HL-60 (cell line): ENCODE measurements around the gene CATSPERE.
A peak's percentile ranks its signal among the peaks of the same experiment; 100 is the strongest.

Experiments
- POLR2AphosphoS5 ChIP-seq: IDR thresholded peaks from 2 replicates; pipeline ENCODE4 v1.6.1; 2012; ENCODE audit warnings: low read depth
- SPI1 ChIP-seq: IDR thresholded peaks from 2 replicates; pipeline ENCODE4 v1.6.1; 2012; ENCODE audit warnings: low read depth, mild to moderate bottlenecking, borderline replicate concordance
- TF ChIP-seq, protein P1 (sequence below): IDR thresholded peaks from one replicate; pipeline ENCODE4 v1.5.1; 2011; ENCODE audit warnings: low read length, control low read depth, inconsistent platforms; ENCODE audit not compliant: insufficient read depth
- TF ChIP-seq, protein P2 (sequence below): IDR thresholded peaks from 2 replicates; pipeline ENCODE4 v1.6.1; 2012; ENCODE audit warnings: low read depth; ENCODE audit not compliant: insufficient replicate concordance

DNA sequence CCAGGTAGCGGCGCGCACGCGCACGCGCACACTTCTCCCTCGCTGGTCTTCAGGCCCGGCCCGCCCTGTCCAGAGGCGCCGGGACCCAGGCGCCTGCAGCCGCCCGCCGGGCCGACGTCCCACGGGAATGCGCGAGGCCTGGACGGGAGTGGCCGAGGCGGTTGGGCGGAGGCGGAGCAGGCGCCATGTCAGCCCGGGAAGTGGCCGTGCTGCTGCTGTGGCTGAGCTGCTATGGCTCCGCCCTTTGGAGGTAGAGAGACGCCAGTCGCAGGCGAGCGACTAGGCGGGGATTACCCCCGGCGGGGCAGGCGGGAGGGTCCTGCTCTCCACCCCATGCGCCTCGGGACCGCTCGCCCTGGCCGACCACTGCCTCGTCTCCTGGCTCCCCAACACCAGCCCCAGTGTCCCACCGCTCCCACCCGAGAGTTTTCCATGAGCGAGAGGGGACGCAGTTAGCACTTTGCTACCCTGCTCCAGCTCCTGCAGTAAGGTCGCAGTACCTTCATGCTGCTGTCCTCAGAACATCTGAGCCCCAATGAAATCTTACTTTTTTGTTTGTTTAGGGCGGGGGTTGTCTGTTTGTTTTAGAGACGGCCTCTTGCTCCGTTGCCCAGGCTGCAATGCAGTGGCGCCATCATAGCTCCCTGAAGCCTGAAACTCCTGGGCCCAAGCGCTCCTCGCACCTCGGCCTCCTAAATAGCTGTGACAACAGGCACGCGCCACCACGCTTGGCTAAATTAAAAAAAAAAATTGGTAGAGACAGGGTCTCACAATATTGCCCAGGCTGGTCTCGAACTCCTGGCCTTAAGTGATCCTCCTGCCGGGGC is at the start of gene CATSPERE:
- TF ChIP-seq, protein P1, sequence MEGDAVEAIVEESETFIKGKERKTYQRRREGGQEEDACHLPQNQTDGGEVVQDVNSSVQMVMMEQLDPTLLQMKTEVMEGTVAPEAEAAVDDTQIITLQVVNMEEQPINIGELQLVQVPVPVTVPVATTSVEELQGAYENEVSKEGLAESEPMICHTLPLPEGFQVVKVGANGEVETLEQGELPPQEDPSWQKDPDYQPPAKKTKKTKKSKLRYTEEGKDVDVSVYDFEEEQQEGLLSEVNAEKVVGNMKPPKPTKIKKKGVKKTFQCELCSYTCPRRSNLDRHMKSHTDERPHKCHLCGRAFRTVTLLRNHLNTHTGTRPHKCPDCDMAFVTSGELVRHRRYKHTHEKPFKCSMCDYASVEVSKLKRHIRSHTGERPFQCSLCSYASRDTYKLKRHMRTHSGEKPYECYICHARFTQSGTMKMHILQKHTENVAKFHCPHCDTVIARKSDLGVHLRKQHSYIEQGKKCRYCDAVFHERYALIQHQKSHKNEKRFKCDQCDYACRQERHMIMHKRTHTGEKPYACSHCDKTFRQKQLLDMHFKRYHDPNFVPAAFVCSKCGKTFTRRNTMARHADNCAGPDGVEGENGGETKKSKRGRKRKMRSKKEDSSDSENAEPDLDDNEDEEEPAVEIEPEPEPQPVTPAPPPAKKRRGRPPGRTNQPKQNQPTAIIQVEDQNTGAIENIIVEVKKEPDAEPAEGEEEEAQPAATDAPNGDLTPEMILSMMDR = no peak
- TF ChIP-seq POLR2AphosphoS5 (peak; percentile 93), SPI1 (no peak; the same call in 1 of the 2 replicates)
- TF ChIP-seq, protein P2, sequence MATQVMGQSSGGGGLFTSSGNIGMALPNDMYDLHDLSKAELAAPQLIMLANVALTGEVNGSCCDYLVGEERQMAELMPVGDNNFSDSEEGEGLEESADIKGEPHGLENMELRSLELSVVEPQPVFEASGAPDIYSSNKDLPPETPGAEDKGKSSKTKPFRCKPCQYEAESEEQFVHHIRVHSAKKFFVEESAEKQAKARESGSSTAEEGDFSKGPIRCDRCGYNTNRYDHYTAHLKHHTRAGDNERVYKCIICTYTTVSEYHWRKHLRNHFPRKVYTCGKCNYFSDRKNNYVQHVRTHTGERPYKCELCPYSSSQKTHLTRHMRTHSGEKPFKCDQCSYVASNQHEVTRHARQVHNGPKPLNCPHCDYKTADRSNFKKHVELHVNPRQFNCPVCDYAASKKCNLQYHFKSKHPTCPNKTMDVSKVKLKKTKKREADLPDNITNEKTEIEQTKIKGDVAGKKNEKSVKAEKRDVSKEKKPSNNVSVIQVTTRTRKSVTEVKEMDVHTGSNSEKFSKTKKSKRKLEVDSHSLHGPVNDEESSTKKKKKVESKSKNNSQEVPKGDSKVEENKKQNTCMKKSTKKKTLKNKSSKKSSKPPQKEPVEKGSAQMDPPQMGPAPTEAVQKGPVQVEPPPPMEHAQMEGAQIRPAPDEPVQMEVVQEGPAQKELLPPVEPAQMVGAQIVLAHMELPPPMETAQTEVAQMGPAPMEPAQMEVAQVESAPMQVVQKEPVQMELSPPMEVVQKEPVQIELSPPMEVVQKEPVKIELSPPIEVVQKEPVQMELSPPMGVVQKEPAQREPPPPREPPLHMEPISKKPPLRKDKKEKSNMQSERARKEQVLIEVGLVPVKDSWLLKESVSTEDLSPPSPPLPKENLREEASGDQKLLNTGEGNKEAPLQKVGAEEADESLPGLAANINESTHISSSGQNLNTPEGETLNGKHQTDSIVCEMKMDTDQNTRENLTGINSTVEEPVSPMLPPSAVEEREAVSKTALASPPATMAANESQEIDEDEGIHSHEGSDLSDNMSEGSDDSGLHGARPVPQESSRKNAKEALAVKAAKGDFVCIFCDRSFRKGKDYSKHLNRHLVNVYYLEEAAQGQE = peak; percentile 39
